Measurements from ENCODE around the gene PRR14. TPM values are rescaled to one million over a fixed set of nuclear protein-coding genes. Genes with fewer than 3 reads are reported as not detected.

Gene PRR14
- total RNA-seq, 4 donors from 2014 or later = 1.0 to 82.4 (median 10.0) TPM

DNA sequence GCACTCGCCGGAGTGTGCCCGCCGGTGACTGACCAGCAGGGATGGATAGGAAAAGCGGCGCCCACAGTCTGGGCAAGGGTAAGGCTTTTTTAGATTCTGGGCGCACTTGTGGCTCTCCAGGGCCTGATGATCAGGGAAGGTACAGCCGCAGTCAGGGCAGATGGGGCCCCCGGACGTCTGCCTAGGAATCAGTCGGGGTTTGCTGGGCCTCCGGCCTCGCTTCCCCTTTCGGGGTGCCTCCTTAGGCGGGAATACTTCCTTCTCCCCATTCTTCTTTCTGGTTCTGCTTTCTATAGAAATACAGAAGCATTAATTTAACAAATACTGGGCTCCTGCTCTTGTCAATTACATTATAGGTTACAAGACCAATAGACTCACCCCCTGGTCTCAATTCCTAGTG lies 45.6 kb upstream of the PRR14 start:
- H3K27me3 ChIP-seq = no peaks in the 10 kb centered on the region
- H3K9me3 ChIP-seq = no peaks in the 10 kb centered on the region
- TF ChIP-seq, protein P1, sequence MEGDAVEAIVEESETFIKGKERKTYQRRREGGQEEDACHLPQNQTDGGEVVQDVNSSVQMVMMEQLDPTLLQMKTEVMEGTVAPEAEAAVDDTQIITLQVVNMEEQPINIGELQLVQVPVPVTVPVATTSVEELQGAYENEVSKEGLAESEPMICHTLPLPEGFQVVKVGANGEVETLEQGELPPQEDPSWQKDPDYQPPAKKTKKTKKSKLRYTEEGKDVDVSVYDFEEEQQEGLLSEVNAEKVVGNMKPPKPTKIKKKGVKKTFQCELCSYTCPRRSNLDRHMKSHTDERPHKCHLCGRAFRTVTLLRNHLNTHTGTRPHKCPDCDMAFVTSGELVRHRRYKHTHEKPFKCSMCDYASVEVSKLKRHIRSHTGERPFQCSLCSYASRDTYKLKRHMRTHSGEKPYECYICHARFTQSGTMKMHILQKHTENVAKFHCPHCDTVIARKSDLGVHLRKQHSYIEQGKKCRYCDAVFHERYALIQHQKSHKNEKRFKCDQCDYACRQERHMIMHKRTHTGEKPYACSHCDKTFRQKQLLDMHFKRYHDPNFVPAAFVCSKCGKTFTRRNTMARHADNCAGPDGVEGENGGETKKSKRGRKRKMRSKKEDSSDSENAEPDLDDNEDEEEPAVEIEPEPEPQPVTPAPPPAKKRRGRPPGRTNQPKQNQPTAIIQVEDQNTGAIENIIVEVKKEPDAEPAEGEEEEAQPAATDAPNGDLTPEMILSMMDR (IDR thresholded peaks at IDR 0.05) = no peak
- TF ChIP-seq POLR2A (IDR thresholded peaks at IDR 0.05) = no peak
- no peak overlapping the region for H3K4me3 ChIP-seq
- no peaks in the 10 kb centered on the region for H3K36me3 ChIP-seq
- H3K4me1 ChIP-seq = no peaks in the 10 kb centered on the region
- no peak overlapping the region for H3K27ac ChIP-seq
- no peak for DNase-seq
- intact Hi-C loops (cut with DNase I; ENCODE audit: low total_unique reads) = no loop called here

DNA sequence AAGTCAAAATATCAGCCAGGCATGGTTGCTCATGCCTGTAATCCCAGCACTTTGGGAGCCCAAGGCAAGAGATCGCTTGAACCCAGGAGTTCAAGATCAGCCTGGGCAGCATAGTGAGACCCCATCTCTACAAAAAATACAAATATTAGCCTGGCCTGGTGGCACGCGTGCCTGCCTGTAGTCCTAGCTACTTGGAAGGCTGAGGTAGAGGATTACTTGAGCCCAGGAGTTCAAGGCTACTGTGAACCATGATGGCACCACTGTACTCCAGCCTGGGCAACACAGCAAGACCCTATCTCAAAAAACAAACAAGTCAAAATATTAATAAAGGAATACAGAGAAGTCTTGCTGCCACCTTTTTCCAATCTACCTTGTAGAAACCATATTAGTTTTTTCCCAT lies 44.8 kb upstream of the PRR14 start:
- Histone ChIP-seq H3K4me3 (no peak overlapping the region), H3K9me3 (no peaks in the 10 kb centered on the region), H3K4me1 (no peaks in the 10 kb centered on the region), H3K27ac (no peak overlapping the region), H3K27me3 (no peaks in the 10 kb centered on the region), H3K36me3 (no peaks in the 10 kb centered on the region)
- intact Hi-C loops (cut with DNase I; ENCODE audit: low total_unique reads) = no loop called here
- no peak for DNase-seq
- TF ChIP-seq, protein P1 (IDR thresholded peaks at IDR 0.05) = no peak
- no peak for TF ChIP-seq POLR2A (IDR thresholded peaks at IDR 0.05)

DNA sequence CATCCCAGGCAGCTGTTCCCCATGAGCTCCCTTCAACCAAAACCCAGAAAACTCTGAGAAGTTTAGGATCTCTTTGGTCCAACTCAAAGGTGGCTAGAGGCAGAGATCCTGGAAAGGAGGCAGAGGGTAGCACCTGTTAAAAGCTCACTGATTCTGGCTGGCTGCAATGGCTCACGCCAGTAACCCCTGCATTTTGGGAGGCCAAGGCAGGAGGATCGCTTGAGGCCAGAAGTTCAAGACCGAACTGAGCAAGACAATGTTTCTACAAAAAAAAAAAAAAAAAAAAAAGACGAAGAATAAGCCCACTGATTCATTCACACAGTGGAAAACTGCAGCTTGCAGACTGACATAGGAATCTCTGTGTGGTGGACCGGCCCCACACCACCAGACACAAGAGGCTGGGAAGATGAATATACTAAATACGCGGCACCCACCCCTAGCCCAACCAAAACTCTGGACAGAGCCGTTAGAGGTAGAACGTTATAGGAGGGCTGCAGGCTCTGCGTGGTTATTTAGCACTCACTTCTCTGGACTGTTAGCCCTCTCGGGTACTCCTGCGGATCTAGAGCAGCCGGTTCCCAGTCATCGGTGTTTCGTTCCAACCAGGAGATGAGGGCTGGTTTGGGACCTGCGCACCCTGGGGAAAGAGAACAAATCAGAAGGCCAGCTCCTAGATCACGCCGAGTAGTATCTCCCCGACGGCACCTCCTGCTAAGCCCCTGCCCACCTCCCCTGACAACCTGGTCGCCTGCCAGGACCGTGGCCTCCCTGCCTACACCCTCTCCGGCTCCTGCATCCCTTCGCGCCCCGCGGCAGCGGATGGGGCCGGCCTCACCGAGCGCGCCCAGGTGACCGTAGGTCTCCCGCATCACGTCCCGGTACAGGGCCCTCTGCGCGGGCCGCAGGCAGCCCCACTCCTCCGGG lies 41.5 kb upstream of the PRR14 start:
- DNase-seq = peak; percentile 47 to 58
- H3K4me1 ChIP-seq = no peaks in the 10 kb centered on the region
- no peaks in the 10 kb centered on the region for H3K36me3 ChIP-seq
- intact Hi-C loops (cut with DNase I; ENCODE audit: low total_unique reads) = no loop called here
- H3K27me3 ChIP-seq = no peaks in the 10 kb centered on the region
- peak overlapping the region; percentile 86 to 93 for H3K27ac ChIP-seq
- TF ChIP-seq POLR2A (IDR thresholded peaks at IDR 0.05) = no peak
- TF ChIP-seq, protein P1 (IDR thresholded peaks at IDR 0.05) = peak in 2 of 4 experiments; percentile 2 to 4
- H3K9me3 ChIP-seq = no peaks in the 10 kb centered on the region
- H3K4me3 ChIP-seq = peak overlapping the region; percentile 71 to 86

GRCh38 chr16:30609926-30610839 lies 40.6 kb upstream of the PRR14 start, which contains the start of gene ZNF689:
ZNF689 (minus strand) TSS chr16:30610389; CDS start chr16:30610041, 348 bp downstream.
- TF ChIP-seq POLR2A (IDR thresholded peaks at IDR 0.05) = peak; percentile 19 to 43
- TF ChIP-seq, protein P1 (IDR thresholded peaks at IDR 0.05) = no peak
- Histone ChIP-seq H3K27me3 (no peaks in the 10 kb centered on the region), H3K9me3 (no peaks in the 10 kb centered on the region), H3K4me3 (peak within 1 kb of the TSS; percentile 71 to 86), H3K4me1 (no peaks in the 10 kb centered on the region), H3K27ac (peak within 1 kb of the TSS; percentile 86 to 93), H3K36me3 (no peaks in the 10 kb centered on the region)
- peak; percentile 95 to 97 for DNase-seq
- intact Hi-C loops (cut with DNase I; ENCODE audit: low total_unique reads) = no loop called here

All from uterus (tissue), 4 donors.